ENCODE data around the gene C13orf46. TPM values are rescaled to one million over a fixed set of nuclear protein-coding genes. Genes with fewer than 3 reads are reported as not detected.
"Not testable (repeated sequence)": the region's sequence is repeated elsewhere in the genome, so short reads cannot be mapped to it uniquely, and the experiment has no call there.

The C13orf46 gene
- polyA plus RNA-seq, 1 donor (not counting 4 experiments of a cell fraction or from before 2014, with no cell fraction given), result not detected

GRCh38 chr13:113913408-113913807 lies 60.5 kb downstream of the C13orf46 start:
- DNase-seq (ENCODE audit: low read depth, low spot score), result peak; percentile 71
- peak; percentile 96 for FAIRE-seq
- H3K4me3 ChIP-seq (ENCODE audit: control insufficient read depth in 2 of 3, extremely low read depth in 1 of 3, insufficient read depth in 2 of 3, low read depth in 1 of 3, low read length in 3 of 3); H3K9ac ChIP-seq (ENCODE audit: control insufficient read depth, extremely low read depth, insufficient read depth, low read length); H3K36me3 ChIP-seq (ENCODE audit: control insufficient read depth in 2 of 2, extremely low read depth in 1 of 2, insufficient read depth in 2 of 2, low read length in 2 of 2); H3K4me1 ChIP-seq (ENCODE audit: control insufficient read depth, extremely low read depth, insufficient read depth, low read length); H3K79me2 ChIP-seq (ENCODE audit: control insufficient read depth, insufficient read depth, low read length); H3K9me1 ChIP-seq (ENCODE audit: control insufficient read depth, extremely low read depth, insufficient read depth, low read length); H3K27me3 ChIP-seq (ENCODE audit: control insufficient read depth, extremely low read depth, insufficient read depth, low read length); H2AFZ ChIP-seq (ENCODE audit: control insufficient read depth, low read length); H3K4me2 ChIP-seq (ENCODE audit: control insufficient read depth, extremely low read depth, insufficient read depth, low read depth, low read length); H4K20me1 ChIP-seq (ENCODE audit: control insufficient read depth, extremely low read depth, insufficient read depth, low read length); dilution Hi-C loops (cut with MboI; ENCODE audit: extremely low pct_ligation_motif_present, low sequenced_read_pairs): not testable (repeated sequence)
- Histone ChIP-seq H3K9me3 (ENCODE audit: control insufficient read depth, low read depth, low read length) (peaks cover 13% of the 10 kb centered on the region), H3K27ac (ENCODE audit: control insufficient read depth, insufficient read depth, low read length) (peak overlapping the region; percentile 27)

DNA sequence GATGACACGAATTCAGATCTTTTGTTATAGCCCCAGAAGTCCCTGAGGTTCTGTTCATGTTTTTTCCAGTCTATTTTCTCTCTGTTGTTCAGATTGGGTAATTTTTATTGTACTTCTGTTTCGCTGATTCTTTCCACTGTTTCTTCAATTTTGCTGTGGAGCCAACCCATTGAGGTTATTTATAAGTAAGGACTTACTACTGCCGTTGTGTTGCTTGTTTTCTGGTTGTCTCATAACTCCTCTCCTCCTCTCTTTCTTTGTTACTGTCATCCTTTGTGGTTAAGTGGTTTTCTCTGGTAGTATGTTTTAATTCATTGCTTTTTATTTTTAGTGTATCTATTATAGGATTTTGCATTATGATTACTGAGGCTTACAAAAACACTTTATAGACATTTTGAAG lies 61.3 kb downstream of the C13orf46 start:
- Histone ChIP-seq H3K4me3 (ENCODE audit: control insufficient read depth in 2 of 3, extremely low read depth in 1 of 3, insufficient read depth in 2 of 3, low read depth in 1 of 3, low read length in 3 of 3) (peak overlapping the region in 1 of 3 experiments; percentile 13), H2AFZ (ENCODE audit: control insufficient read depth, low read length) (no peak overlapping the region), H3K27ac (ENCODE audit: control insufficient read depth, insufficient read depth, low read length) (no peak overlapping the region), H3K4me1 (ENCODE audit: control insufficient read depth, extremely low read depth, insufficient read depth, low read length) (peaks cover 15% of the 10 kb centered on the region), H3K36me3 (ENCODE audit: control insufficient read depth in 2 of 2, extremely low read depth in 1 of 2, insufficient read depth in 2 of 2, low read length in 2 of 2) (no peaks in the 10 kb centered on the region), H3K79me2 (ENCODE audit: control insufficient read depth, insufficient read depth, low read length) (peaks cover 4% of the 10 kb centered on the region), H3K27me3 (ENCODE audit: control insufficient read depth, extremely low read depth, insufficient read depth, low read length) (no peaks in the 10 kb centered on the region), H4K20me1 (ENCODE audit: control insufficient read depth, extremely low read depth, insufficient read depth, low read length) (no peaks in the 10 kb centered on the region), H3K9ac (ENCODE audit: control insufficient read depth, extremely low read depth, insufficient read depth, low read length) (no peak overlapping the region), H3K4me2 (ENCODE audit: control insufficient read depth, extremely low read depth, insufficient read depth, low read depth, low read length) (no peak overlapping the region), H3K9me1 (ENCODE audit: control insufficient read depth, extremely low read depth, insufficient read depth, low read length) (no peaks in the 10 kb centered on the region), H3K9me3 (ENCODE audit: control insufficient read depth, low read depth, low read length) (peaks cover 13% of the 10 kb centered on the region)
- DNase-seq (ENCODE audit: low read depth, low spot score) (no peak), FAIRE-seq (no peak)
- TF ChIP-seq, protein P1, sequence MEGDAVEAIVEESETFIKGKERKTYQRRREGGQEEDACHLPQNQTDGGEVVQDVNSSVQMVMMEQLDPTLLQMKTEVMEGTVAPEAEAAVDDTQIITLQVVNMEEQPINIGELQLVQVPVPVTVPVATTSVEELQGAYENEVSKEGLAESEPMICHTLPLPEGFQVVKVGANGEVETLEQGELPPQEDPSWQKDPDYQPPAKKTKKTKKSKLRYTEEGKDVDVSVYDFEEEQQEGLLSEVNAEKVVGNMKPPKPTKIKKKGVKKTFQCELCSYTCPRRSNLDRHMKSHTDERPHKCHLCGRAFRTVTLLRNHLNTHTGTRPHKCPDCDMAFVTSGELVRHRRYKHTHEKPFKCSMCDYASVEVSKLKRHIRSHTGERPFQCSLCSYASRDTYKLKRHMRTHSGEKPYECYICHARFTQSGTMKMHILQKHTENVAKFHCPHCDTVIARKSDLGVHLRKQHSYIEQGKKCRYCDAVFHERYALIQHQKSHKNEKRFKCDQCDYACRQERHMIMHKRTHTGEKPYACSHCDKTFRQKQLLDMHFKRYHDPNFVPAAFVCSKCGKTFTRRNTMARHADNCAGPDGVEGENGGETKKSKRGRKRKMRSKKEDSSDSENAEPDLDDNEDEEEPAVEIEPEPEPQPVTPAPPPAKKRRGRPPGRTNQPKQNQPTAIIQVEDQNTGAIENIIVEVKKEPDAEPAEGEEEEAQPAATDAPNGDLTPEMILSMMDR (optimal IDR thresholded peaks at IDR 0.05 in 1 of 3, IDR thresholded peaks at IDR 0.05 in 1 of 3, conservative IDR thresholded peaks at IDR 0.05 in 1 of 3; ENCODE audit: extremely low read depth in 1 of 3, insufficient read depth in 2 of 3, low read length in 3 of 3), result no peak
- no peak for TF ChIP-seq EZH2 (IDR thresholded peaks at IDR 0.05; ENCODE audit: low read length)
- dilution Hi-C loops (cut with MboI; ENCODE audit: extremely low pct_ligation_motif_present, low sequenced_read_pairs), result no loop called here
